ENCODE results near the gene ARHGEF1. TPM values are rescaled to one million over a fixed set of nuclear protein-coding genes. Genes with fewer than 3 reads are reported as not detected.

Gene ARHGEF1
- total RNA-seq, 4 donors from 2014 or later: 12.1 to 21.6 (median 15.5) TPM

- in situ Hi-C loops (cut with MboI; ENCODE audit: low sequenced_read_pairs in 4 of 4) (no loop called here), intact Hi-C loops (cut with DNase I; ENCODE audit: low total_unique reads) (loop anchor here (1.0 to 10.0 kb wide), 3 partner anchors 25 to 1599 kb away; partner anchors contain the start of genes AKT2 and RABAC1)
- peak overlapping the region; percentile 79 to 89 (median 84) for H3K4me3 ChIP-seq
- peak overlapping the region; percentile 70 to 77 (median 74) for H3K27ac ChIP-seq
- H3K9me3 ChIP-seq: no peaks in the 10 kb centered on the region
- H3K36me3 ChIP-seq: peaks cover 0 to 3% of the 10 kb centered on the region in 2 donors
- TF ChIP-seq POLR2A (IDR thresholded peaks at IDR 0.05) (peak; percentile 51 to 67), CTCF (IDR thresholded peaks at IDR 0.05 in 4 of 5, conservative IDR thresholded peaks at IDR 0.05 in 1 of 5) (peak in 2 of 5 experiments; percentile 36)
- no peaks in the 10 kb centered on the region for H3K27me3 ChIP-seq
- H3K4me1 ChIP-seq: peaks cover 16 to 18% of the 10 kb centered on the region in 2 donors
- DNase-seq (peak; percentile 90 to 93), ATAC-seq (peak; percentile 95)
These were observed 1.1 kb downstream of the ARHGEF1 start for GRCh38 chr19:41883821-41884733.

- in situ Hi-C loops (cut with MboI; ENCODE audit: low sequenced_read_pairs in 4 of 4): no loop called here
- H3K9me3 ChIP-seq: no peaks in the 10 kb centered on the region
- H3K4me1 ChIP-seq: peaks cover 16 to 18% of the 10 kb centered on the region in 2 donors
- no peak for ATAC-seq
- intact Hi-C loops (cut with DNase I; ENCODE audit: low total_unique reads): loop anchor here (10.0 kb wide), 1 partner anchor 1602 kb away; the partner anchor contains the start of gene AKT2
- no peak for DNase-seq
- no peaks in the 10 kb centered on the region for H3K27me3 ChIP-seq
- peaks cover 0 to 13% of the 10 kb centered on the region in 2 donors for H3K36me3 ChIP-seq
- H3K27ac ChIP-seq: no peak overlapping the region
- H3K4me3 ChIP-seq: no peak overlapping the region
- TF ChIP-seq CTCF (IDR thresholded peaks at IDR 0.05 in 4 of 5, conservative IDR thresholded peaks at IDR 0.05 in 1 of 5) (no peak), POLR2A (IDR thresholded peaks at IDR 0.05) (no peak)
These were observed 4.1 kb downstream of the ARHGEF1 start for GRCh38 chr19:41886761-41887710.

GRCh38 chr19:41887711-41888382, 4.9 kb downstream of the ARHGEF1 start:
- in situ Hi-C loops (cut with MboI; ENCODE audit: low sequenced_read_pairs in 4 of 4): no loop called here

More at GRCh38 chr19:41887711-41888382, 4.9 kb downstream of the ARHGEF1 start:
- Histone ChIP-seq H3K9me3 (no peaks in the 10 kb centered on the region), H3K4me3 (no peak overlapping the region), H3K4me1 (peaks cover 12 to 16% of the 10 kb centered on the region in 2 donors), H3K27ac (no peak overlapping the region), H3K36me3 (peaks cover 0 to 21% of the 10 kb centered on the region in 2 donors), H3K27me3 (no peaks in the 10 kb centered on the region)
- intact Hi-C loops (cut with DNase I; ENCODE audit: low total_unique reads): loop anchor here (10.0 kb wide), 1 partner anchor 1603 kb away; the partner anchor contains the start of gene AKT2
- TF ChIP-seq POLR2A (IDR thresholded peaks at IDR 0.05) (no peak), CTCF (IDR thresholded peaks at IDR 0.05 in 4 of 5, conservative IDR thresholded peaks at IDR 0.05 in 1 of 5) (no peak)
- no peak for DNase-seq
- ATAC-seq: no peak
